22Rv1 (cell line): Measurements from ENCODE around the gene MGAT5.

Source experiments
- ZFX ChIP-seq: fragments of 450-650 bp; IDR thresholded peaks from 2 replicates; pipeline ENCODE4 v1.6.1; 2017; ENCODE audit warnings: antibody characterized with exemption, borderline replicate concordance
- TF ChIP-seq, protein P1 (sequence below): fragments of 450-650 bp; IDR thresholded peaks from 2 replicates; pipeline ENCODE4 v1.5.1; 2017; ENCODE audit warnings: mild to moderate bottlenecking

DNA sequence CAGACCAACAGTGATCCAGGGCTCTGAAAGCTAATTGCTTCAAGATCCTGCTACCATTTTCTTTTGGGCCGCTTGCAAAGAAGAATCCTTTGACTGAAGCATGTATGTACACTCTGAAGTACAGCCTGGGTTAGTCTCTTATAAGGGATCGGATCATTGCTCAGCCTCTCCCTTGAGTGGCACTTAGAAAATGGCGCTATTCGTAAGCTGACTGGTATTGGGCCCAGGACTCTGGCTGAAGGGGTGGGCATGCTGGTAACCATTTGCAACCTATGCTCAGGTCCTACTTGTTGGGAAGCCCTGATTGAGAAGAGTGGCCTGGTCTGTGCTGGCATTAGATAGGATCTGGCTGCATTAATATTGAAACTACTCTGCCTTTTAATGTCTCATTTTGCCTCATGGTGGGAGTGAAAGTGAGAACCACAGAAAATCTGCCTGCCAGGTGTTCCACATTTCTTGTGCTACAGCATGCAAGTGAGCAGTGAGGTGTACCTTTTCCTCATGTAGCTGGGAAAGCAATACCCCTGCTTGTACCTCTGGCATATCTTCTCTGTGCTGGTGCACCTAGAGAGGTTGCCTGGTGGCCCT is 661 bp upstream of the MGAT5 start:
- TF ChIP-seq, protein P1, sequence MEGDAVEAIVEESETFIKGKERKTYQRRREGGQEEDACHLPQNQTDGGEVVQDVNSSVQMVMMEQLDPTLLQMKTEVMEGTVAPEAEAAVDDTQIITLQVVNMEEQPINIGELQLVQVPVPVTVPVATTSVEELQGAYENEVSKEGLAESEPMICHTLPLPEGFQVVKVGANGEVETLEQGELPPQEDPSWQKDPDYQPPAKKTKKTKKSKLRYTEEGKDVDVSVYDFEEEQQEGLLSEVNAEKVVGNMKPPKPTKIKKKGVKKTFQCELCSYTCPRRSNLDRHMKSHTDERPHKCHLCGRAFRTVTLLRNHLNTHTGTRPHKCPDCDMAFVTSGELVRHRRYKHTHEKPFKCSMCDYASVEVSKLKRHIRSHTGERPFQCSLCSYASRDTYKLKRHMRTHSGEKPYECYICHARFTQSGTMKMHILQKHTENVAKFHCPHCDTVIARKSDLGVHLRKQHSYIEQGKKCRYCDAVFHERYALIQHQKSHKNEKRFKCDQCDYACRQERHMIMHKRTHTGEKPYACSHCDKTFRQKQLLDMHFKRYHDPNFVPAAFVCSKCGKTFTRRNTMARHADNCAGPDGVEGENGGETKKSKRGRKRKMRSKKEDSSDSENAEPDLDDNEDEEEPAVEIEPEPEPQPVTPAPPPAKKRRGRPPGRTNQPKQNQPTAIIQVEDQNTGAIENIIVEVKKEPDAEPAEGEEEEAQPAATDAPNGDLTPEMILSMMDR = no peak
- TF ChIP-seq ZFX = no peak
